Esophagus muscularis mucosa (tissue), 4 donors: ENCODE data around the gene CAMK1D. TPM values are rescaled to one million over a fixed set of nuclear protein-coding genes. Genes with fewer than 3 reads are reported as not detected.

Experiments used
- DNase-seq: peaks from one replicate; pipeline ENCODE4 v3.0.0-alpha.2; 2017; ENCODE audit errors: extremely low spot score
- H3K27ac ChIP-seq, 4 donors: fragments of 200-600 bp; sonication (generic); replicated peaks in 1 of 4; 1 replicate in 3 of 4; 2 replicates in 1 of 4; pipeline ENCODE4 v1.5.1; 2016 to 2019; ENCODE audit warnings: mild to moderate bottlenecking in 1 of 4
- H3K27me3 ChIP-seq, 4 donors: fragments of 200-600 bp; sonication (generic); one replicate each; pipeline versions ENCODE4 v1.5.1 to v1.6.0; 2016 to 2019
- H3K36me3 ChIP-seq, 4 donors: fragments of 200-600 bp; sonication (generic); one replicate each; pipeline ENCODE4 v1.5.1; 2016 to 2019
- H3K4me1 ChIP-seq, 4 donors: fragments of 200-600 bp; sonication (generic); one replicate each; pipeline ENCODE4 v1.5.1; 2016 to 2019
- H3K4me3 ChIP-seq, 4 donors: fragments of 200-600 bp; sonication (generic); 1 replicate in 2 of 4; 2 replicates in 2 of 4; pipeline ENCODE4 v1.5.1; 2016 to 2019; ENCODE audit warnings: mild to moderate bottlenecking in 4 of 4, moderate library complexity in 1 of 4
- H3K9me3 ChIP-seq, 4 donors: fragments of 200-600 bp; sonication (generic); 1 replicate in 3 of 4; 2 replicates in 1 of 4; pipeline ENCODE4 v1.5.1; 2016 to 2019
- CTCF ChIP-seq, 3 experiments: fragments of 200-600 bp in 2 of 3; fragments of 450-650 bp in 1 of 3; sonication (generic) in 2 of 3; IDR thresholded peaks; one replicate each; pipeline ENCODE4 v1.5.1; 2017 to 2019; ENCODE audit warnings: antibody characterized with exemption in 3 of 3, mild to moderate bottlenecking in 2 of 3, moderate library complexity in 1 of 3
- EP300 ChIP-seq: sonication (generic); formaldehyde crosslinking; IDR thresholded peaks from one replicate; pipeline ENCODE4 v1.6.1; 2017; ENCODE audit warnings: antibody characterized with exemption
- POLR2A ChIP-seq: fragments of 450-650 bp; IDR thresholded peaks from one replicate; pipeline ENCODE4 v1.6.1; 2017; ENCODE audit warnings: antibody characterized with exemption, moderate library complexity, mild to moderate bottlenecking, low read depth
- POLR2AphosphoS5 ChIP-seq, 2 donors: sonication (generic); formaldehyde crosslinking; IDR thresholded peaks; one replicate each; pipeline ENCODE4 v1.6.1; 2017; ENCODE audit warnings: antibody characterized with exemption in 2 of 2
- WGBS: methylation state at CpG from one replicate; pipeline ENCODE4 v1.1.5; 2018; 5-methylcytosine and 5-hydroxymethylcytosine counted together
- intact Hi-C: fragments of 100-400 bp; cut with DNase I; formaldehyde crosslinking; loops from one replicate; pipeline ENCODE4 v1.15.1; 2023
- total RNA-seq, 4 donors: library from RNA; depleted of rRNA; stranded (reverse); fragments of >200 nt; gene quantifications; one replicate each; pipeline versions ENCODE4 v1.1.0 to v1.2.1, GENCODE V29; 2016

CAMK1D gene
- total RNA-seq, 4 donors from 2014 or later = 8.4 to 15.4 (median 11.3) TPM

GRCh38 chr10:12689893-12690292 is 340.5 kb downstream of the CAMK1D start:
- no peak for TF ChIP-seq EP300
- TF ChIP-seq POLR2A = no peak
- TF ChIP-seq CTCF (IDR thresholded peaks at IDR 0.05) = no peak
- no peak for TF ChIP-seq POLR2AphosphoS5 (IDR thresholded peaks at IDR 0.05)
- 83% methylated on average over 6 of the region's 6 CpGs for WGBS
- H3K27ac ChIP-seq = peak overlapping the region in 2 of 4 donors; percentile 7 to 47

GRCh38 chr10:12690525-12691126 is 341.3 kb downstream of the CAMK1D start:
- Histone ChIP-seq H3K27me3 (no peaks in the 10 kb centered on the region), H3K4me1 (peaks cover 0 to 16% (median 12%) of the 10 kb centered on the region in 4 donors), H3K27ac (peak overlapping the region; percentile 5 to 47 (median 11)), H3K4me3 (no peak overlapping the region), H3K36me3 (no peaks in the 10 kb centered on the region), H3K9me3 (no peaks in the 10 kb centered on the region)
- DNase-seq = no peak
- 63% methylated on average over 10 of the region's 10 CpGs for WGBS
- intact Hi-C loops = no loop called here
- no peak for TF ChIP-seq CTCF (IDR thresholded peaks at IDR 0.05)
- TF ChIP-seq POLR2AphosphoS5 (IDR thresholded peaks at IDR 0.05) = no peak
- no peak for TF ChIP-seq EP300
- TF ChIP-seq POLR2A = no peak

More at GRCh38 chr10:12689893-12690292, 340.5 kb downstream of the CAMK1D start:
- peaks cover 0 to 16% (median 12%) of the 10 kb centered on the region in 4 donors for H3K4me1 ChIP-seq
- intact Hi-C loops = no loop called here
- H3K4me3 ChIP-seq = no peak overlapping the region
- no peak for DNase-seq
- no peaks in the 10 kb centered on the region for H3K27me3 ChIP-seq
- H3K9me3 ChIP-seq = no peaks in the 10 kb centered on the region
- no peaks in the 10 kb centered on the region for H3K36me3 ChIP-seq

- no peaks in the 10 kb centered on the region for H3K36me3 ChIP-seq
- H3K4me1 ChIP-seq = peaks cover 0 to 16% (median 12%) of the 10 kb centered on the region in 4 donors
- no peaks in the 10 kb centered on the region for H3K9me3 ChIP-seq
- no peak for DNase-seq
- no peak overlapping the region for H3K27ac ChIP-seq
- no peaks in the 10 kb centered on the region for H3K27me3 ChIP-seq
- H3K4me3 ChIP-seq = no peak overlapping the region
- intact Hi-C loops = no loop called here
- WGBS = 96% methylated on average over 7 of the region's 7 CpGs
- TF ChIP-seq CTCF (IDR thresholded peaks at IDR 0.05) (no peak), EP300 (no peak), POLR2AphosphoS5 (IDR thresholded peaks at IDR 0.05) (no peak), POLR2A (no peak)
Measured at GRCh38 chr10:12691596-12691995, 342.2 kb downstream of the CAMK1D start.

- Histone ChIP-seq H3K4me1 (peaks cover 0 to 42% (median 38%) of the 10 kb centered on the region in 4 donors), H3K36me3 (no peaks in the 10 kb centered on the region), H3K27ac (peak overlapping the region in 2 of 4 donors; percentile 5 to 35), H3K9me3 (no peaks in the 10 kb centered on the region), H3K27me3 (no peaks in the 10 kb centered on the region), H3K4me3 (no peak overlapping the region)
- intact Hi-C loops = no loop called here
- WGBS = 85% methylated on average over 9 of the region's 9 CpGs
- DNase-seq = no peak
- TF ChIP-seq CTCF (IDR thresholded peaks at IDR 0.05) (no peak), POLR2AphosphoS5 (IDR thresholded peaks at IDR 0.05) (no peak), EP300 (no peak), POLR2A (no peak)
Measured at GRCh38 chr10:12697764-12698163, 348.4 kb downstream of the CAMK1D start.

GRCh38 chr10:12699258-12699700 is 349.9 kb downstream of the CAMK1D start:
- TF ChIP-seq POLR2AphosphoS5 (IDR thresholded peaks at IDR 0.05) (no peak), POLR2A (no peak), EP300 (no peak), CTCF (IDR thresholded peaks at IDR 0.05) (no peak)
- WGBS = 73% methylated on average over 7 of the region's 7 CpGs

More at GRCh38 chr10:12699258-12699700, 349.9 kb downstream of the CAMK1D start:
- Histone ChIP-seq H3K36me3 (no peaks in the 10 kb centered on the region), H3K4me3 (no peak overlapping the region), H3K9me3 (no peaks in the 10 kb centered on the region), H3K27me3 (no peaks in the 10 kb centered on the region), H3K4me1 (peaks cover 0 to 55% (median 53%) of the 10 kb centered on the region in 4 donors), H3K27ac (peak overlapping the region; percentile 42 to 73 (median 58))
- intact Hi-C loops = no loop called here
- DNase-seq = no peak
